NCI-H2029 (cell line): ENCODE measurements around the gene FKBP1A.

ENCODE experiments used
- DNase-seq: peaks from one replicate; lab custom pipeline; 2025; lab: John Stamatoyannopoulos, UW

Gene FKBP1A

GRCh38 chr20:1331801-1332453, 60.9 kb downstream of the FKBP1A start:
- no peak for DNase-seq

GRCh38 chr20:1331101-1331500, 61.8 kb downstream of the FKBP1A start:
- no peak for DNase-seq

GRCh38 chr20:1330075-1330830, 62.6 kb downstream of the FKBP1A start:
- DNase-seq: no peak

GRCh38 chr20:1328680-1329330, 64.0 kb downstream of the FKBP1A start, which contains the start of gene SDCBP2:
SDCBP2 (minus strand) TSS chr20:1329139; CDS start chr20:1320416, 8,723 bp downstream.
- peak; percentile 72 for DNase-seq

GRCh38 chr20:1327827-1328679, 64.8 kb downstream of the FKBP1A start:
- DNase-seq: no peak

GRCh38 chr20:1327241-1327653, 65.6 kb downstream of the FKBP1A start:
- no peak for DNase-seq

GRCh38 chr20:1326031-1326930, 66.6 kb downstream of the FKBP1A start:
- DNase-seq: no peak

GRCh38 chr20:1325173-1326030, 67.5 kb downstream of the FKBP1A start:
- peak; percentile 93 for DNase-seq

- no peak for DNase-seq
These were observed 68.2 kb downstream of the FKBP1A start for GRCh38 chr20:1324598-1325172.

- DNase-seq: no peak
These were observed 68.8 kb downstream of the FKBP1A start for GRCh38 chr20:1323830-1324597.

GRCh38 chr20:1323256-1323655, 69.6 kb downstream of the FKBP1A start:
- no peak for DNase-seq

- no peak for DNase-seq
These were observed 70.2 kb downstream of the FKBP1A start for GRCh38 chr20:1322511-1323245.

- DNase-seq: no peak
These were observed 71.3 kb downstream of the FKBP1A start for GRCh38 chr20:1321654-1321939.

- DNase-seq: no peak
These were observed 71.8 kb downstream of the FKBP1A start for GRCh38 chr20:1320902-1321653.

GRCh38 chr20:1320016-1320415, 72.8 kb downstream of the FKBP1A start:
- DNase-seq: no peak

- DNase-seq: no peak
These were observed 73.4 kb downstream of the FKBP1A start for GRCh38 chr20:1319462-1319861.

GRCh38 chr20:1319051-1319450, 73.8 kb downstream of the FKBP1A start:
- DNase-seq: no peak
